Stimulated activated CD8-positive, alpha-beta memory T cell treated with anti-CD3 and anti-CD28 coated beads, Interleukin-12 subunit alpha, Interleukin-12 subunit beta, amount 100 ng/mL, for 24 hours (primary cell): ENCODE data around the gene IFNAR2.

Experiments used
- DNase-seq: peaks from one replicate; pipeline ENCODE4 v3.0.0-alpha.2; 2020; ENCODE audit errors: extremely low read depth

The IFNAR2 gene

DNA sequence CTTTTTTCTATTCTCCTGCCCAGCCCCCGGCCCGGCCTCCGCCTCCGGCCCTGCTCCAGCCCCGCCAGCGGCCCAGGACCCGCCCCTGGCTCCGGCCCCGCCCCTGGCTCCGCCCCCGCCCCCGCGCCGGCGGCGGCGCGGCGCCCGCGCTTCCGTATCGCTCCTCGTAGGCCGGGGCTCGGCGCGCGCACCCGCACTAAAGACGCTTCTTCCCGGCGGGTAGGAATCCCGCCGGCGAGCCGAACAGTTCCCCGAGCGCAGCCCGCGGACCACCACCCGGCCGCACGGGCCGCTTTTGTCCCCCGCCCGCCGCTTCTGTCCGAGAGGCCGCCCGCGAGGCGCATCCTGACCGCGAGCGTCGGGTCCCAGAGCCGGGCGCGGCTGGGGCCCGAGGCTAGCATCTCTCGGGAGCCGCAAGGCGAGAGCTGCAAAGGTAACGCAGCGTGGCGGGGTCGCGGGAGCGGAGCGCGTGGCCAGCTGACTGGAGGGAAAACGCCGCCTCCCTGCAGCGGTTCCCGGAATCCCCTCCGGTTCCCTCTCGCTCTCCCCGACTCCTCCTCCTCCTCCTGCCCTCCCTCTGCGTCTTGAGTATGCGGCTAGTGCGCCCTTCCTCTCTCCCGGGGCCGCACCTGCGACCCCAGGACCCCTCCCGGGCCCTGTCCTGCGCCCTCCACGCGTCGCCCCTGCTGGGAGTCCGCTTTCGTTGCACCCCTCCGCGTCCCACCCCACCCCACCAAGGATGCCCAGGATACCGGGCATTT is at the start of gene IFNAR2:
Gene IFNAR2 (plus strand): TSS at position 155 of the 761 bp plus-strand sequence. CDS start 11,985 bp downstream, outside the sequence.
- no peak for DNase-seq

DNA sequence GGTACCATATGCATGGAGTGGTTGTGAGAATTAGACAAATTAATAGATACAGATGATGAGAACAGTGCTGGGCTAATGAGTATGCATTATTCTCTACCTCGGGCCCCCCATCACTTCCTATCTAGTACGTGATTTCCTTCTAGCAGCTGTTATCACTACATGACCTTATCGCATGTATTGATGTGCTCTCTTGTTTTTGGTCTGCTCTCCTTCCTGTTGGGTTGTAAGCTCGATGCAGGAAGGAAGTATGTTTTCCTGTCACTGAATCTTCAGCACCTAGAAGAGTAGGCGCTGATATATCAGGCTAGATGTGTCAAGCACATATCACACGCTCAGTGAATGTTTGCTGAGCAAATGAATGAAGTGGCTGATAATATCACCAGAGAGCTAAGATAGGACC is 43.9 kb upstream of the IFNAR2 start:
- no peak for DNase-seq

DNA sequence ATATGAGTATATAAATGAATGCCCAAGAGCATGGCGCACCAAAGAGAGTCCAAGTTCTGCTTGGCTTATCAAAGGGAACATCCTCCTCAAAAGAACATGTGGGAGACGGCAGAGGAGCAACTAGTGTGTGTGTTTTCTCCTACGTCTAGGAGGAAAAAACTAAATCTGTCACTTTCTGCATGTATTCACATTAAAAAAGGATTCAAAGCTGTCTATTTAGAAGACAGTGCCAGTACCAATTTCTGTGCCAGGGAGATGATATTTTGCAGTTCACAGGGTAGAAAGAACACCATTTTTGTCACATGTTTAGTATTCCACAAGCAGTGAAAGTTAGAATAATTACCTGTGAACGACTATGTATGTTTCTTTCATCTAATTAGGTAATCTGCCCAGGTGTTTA is 42.5 kb upstream of the IFNAR2 start:
- DNase-seq = no peak

DNA sequence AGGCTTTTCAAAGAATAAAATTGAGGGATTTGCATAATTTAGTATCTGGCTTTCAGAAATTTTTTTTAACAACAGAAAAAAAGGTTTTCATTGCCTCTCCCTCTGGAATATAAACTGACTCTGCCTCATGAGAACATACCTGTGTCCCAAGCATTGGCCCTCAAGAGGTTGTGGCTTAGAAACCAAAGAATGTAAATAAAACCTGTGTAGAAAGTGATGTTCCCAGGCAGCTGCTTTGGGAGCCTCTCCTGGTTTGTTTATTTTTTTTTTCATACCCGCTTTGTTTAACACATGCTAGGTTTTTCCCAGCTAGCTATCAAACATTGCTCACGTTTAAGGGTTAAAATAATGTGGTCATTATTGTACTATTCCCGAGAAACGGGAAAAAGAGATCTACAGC is 40.5 kb upstream of the IFNAR2 start:
- DNase-seq = no peak

- DNase-seq = no peak
Observed at GRCh38 chr21:33189824-33190223, 39.9 kb upstream of the IFNAR2 start.

GRCh38 chr21:33196941-33197374 is 32.8 kb upstream of the IFNAR2 start:
- DNase-seq = no peak

DNA sequence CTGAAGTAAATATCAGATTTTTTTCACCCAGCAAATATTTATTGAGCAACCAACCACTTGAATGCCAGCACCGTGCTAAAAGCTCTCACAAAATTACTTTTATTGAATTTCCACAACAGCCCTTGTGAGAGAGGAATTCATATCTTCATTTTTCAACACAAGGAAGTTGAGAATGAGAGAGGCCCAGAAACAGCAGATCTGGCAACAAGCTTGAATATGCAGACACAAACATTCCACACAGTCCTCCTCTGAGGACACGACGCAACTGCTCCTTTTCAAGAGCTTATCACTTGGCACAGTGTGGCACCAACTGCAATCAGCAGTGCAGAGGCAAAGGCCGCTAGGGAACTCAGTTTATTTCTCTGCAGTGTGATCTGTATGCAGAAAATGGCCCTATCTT is 32.2 kb upstream of the IFNAR2 start:
- no peak for DNase-seq

- DNase-seq = no peak
Observed at GRCh38 chr21:33198346-33199099, 31.2 kb upstream of the IFNAR2 start.

DNA sequence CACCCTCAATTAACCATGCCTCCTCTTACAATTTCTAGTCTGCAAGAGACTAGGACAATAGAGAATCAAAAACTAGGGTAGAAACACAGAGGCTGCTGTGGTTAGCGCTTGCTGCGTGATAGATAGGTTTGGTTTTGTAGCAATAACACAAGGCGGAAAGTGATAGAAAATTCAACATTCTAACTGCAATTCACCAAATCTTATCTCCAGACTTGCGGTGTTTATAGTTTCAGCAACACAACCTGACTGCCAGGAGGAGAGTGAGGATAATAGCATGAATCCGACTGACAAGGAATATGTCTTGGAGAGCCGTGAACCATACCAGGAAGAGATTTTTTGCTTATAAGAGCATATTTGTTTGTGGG is 30.7 kb upstream of the IFNAR2 start:
- DNase-seq = no peak

DNA sequence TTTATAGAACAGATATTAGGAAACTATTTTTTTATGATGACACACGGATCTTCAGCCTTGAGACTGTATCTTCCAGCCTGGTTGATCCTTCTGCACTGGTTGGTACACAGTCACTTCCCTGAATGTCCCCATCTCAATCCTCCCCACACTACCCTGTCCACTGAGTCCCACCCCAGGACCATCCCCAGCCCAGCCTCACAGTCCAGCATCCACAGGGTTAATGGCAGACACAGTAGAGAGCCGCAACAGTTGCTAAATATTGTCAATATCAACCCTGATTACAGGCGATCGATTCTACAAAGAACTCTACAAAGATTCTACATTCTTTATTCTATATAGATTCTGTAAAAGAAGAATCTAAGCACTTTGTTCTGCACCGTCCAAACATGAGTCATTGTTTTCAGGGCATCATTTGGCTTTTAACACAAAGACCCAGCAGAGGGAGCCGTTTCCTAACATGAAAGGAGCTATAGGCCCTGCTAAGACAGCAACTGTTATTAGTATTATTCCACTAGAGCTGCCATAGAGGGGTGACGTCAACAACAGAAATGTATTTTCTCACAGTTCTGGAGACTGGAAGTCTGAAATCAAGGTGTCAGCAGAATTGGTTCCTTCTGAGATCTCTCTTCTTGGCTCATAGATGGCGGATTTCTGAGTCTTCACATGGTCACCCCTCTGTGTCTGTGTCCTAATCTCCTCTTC is 30.1 kb upstream of the IFNAR2 start:
- peak; percentile 36 for DNase-seq

DNA sequence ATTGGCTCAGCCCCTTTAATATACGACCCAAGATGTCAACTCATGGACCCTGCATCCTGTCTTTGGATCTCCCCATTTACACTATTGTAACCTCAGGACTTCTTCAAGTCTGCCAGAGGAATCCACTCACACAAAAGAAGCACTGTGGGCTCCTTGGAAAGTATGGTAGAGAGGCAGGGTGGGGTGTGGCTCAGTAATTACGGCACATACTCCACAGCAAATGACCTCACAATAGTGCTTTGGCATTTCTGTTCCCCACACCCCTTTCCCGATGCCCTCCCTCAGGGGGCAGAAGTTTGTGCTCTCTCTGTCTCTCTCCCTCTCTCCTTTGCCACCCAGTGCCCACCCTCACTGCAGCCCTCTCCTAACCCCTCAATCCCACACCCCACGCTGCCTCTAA is 27.8 kb upstream of the IFNAR2 start:
- no peak for DNase-seq

DNA sequence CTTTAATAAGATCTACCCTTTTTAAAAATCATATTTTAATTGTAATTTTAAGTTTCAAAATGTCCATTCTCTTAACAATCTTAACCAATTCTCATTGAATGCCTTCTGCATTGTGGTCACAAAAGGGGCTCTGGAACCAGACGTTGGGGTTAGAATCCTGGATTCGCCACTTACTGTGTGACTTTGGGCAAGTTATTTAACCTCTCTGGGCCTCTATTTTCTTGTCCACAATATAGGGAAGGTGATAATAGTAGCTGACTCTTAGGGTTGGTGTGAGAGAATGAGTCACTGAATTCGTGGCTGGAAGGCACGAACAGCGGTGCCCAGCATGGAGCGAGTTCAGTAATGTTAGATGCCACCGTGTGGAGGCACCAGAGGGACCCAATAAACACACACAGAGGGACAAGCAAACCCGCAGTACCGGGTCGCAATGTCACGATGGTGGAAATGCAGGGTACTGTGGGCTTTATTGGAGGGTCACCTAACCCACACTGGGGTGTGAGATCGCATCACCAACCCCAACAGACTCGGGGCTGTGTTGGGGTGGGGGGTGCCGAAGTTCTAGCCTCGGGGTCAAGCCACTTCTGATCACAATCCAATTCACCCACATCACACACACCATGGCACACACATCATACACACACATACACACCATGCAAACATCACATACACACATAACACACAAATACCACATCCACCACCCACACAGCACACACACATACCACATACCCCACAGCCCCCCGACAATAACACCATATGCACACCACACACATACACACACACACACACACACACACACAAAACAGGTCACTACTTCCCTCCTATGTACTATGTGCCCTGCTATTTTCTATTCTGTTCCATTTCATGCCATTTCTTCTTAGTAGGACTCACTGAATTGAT is 27.0 kb upstream of the IFNAR2 start:
- no peak for DNase-seq

DNA sequence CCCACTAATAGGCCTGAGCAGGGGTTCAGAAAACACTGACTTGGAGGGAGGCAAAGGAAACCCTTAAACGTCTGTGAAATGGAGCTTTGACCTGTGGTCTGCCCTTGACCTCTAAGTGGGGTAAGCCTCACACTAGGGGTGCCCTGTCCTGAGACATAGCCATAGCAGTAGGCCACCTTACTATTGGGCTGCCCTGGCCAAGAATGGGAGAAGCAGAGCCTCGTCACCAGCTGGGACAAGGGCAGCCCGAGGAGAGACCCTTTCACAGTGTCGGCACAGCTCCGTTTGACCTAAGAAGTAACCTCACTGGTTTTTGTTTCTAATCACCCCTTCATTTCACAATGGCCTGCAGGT is 26.4 kb upstream of the IFNAR2 start:
- DNase-seq = no peak

DNA sequence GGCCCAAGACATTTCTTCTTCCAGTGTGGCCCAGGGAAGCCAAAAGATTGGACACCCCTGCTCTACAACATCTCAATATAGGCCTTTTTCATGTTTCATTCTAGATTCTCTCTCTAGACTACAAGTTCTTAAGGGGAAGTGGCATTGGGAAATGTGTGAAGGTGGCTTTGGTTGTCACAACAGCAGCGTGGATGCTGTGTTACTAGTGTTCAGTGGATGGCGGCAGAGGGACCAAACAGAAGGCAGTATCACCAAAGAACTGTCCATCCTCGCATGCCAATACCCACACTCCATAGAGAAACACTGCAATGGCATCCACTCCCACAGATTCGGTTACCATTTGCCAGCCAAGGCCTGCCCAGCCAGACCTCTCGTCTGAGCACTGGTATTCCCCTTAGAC is 24.3 kb upstream of the IFNAR2 start:
- DNase-seq = no peak

DNA sequence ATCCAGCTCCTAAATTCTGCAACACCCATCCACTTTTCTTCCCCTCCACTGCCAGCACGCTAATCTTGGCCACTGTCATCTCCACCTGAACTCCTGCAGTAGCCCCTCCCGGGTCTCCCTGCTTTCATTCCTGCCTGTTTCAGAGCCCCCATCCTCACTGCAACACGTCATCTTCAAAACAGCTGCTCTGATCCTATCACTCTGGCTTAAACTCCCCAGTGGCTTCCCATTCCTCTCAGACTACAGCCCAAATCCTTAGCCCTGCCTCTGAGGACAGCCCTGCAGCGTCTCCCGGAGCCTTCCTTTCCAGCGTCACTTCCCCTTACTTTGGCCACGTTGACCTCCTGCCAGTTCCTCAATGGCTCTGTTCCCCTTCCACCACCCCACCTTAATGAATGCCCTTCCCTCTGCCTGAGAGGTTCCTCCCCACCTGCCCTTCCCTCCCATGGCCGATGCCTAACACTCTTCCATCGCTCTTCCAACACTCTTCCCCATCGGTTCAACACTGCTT is 22.9 kb upstream of the IFNAR2 start:
- no peak for DNase-seq

DNA sequence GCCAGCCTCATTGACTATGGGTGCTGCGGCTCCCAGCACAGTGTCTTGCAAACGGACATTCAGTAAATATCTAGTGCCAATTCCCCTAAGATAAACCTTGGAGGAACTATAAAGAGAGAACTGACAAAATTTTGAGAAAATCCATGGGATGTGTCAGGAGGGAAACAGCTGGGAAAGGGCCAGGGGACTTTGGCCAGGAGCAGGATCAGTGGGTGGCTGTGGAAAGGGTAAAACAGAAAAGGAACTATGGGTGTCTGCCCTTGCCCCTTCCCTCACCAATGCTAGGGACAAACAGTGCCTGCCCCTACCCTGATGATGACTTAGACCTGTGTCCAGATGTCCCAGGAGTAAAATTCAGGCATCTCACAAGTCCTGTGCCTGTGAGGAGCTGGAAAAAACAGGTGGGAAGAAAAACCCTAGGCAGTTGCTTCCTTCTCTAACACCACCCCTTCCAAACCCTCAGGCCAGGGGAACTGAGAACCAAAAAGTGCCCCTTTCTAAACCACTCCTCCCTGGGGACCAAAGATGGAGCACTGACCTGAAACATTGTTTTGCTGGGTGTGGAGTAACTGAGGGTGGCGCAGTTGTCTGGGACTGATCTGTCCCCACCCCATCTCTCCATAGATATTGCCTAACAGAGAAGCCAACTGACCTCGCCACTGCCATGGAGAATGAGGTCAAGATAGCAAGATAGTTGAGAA is 22.1 kb upstream of the IFNAR2 start:
- DNase-seq = no peak

DNA sequence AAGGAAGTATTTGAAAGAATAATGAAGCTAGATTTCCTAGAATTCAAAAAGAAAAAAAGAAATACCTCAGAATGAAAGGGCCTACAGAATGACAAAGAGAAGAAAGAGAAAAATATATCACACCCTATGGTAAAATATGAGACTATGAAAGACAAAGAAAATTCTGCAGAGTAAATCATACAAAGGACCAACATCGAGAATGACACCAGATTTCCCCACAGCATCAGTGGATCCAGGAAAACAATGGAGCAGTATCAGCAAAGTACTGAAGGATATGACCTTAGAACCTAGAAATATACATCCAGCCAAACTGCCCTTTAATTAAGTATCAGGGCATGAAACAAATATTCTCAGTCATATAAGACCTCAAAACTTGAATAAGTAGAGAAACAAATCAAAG is 21.2 kb upstream of the IFNAR2 start:
- no peak for DNase-seq

GRCh38 chr21:33211305-33211704 is 18.4 kb upstream of the IFNAR2 start:
- DNase-seq = no peak

DNA sequence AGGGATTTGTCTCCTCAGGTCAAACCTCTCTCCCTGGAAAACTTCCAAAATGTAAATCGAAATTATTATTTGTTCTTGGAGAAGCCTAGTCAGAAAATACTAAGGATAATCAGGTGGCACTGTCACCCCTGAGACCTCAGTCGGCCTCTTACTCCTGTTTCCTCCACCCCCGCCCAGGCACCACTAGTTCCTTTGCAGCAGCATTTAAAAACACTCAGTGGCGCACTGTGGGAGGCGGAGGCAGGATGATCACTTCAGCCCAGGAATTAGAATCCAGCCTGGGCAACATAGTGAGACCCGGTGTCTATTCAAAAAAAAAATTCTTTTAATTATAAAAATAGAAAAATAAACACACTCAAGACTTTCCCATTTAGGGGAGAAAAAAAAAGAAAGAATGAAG is 18.0 kb upstream of the IFNAR2 start:
- DNase-seq = no peak

DNA sequence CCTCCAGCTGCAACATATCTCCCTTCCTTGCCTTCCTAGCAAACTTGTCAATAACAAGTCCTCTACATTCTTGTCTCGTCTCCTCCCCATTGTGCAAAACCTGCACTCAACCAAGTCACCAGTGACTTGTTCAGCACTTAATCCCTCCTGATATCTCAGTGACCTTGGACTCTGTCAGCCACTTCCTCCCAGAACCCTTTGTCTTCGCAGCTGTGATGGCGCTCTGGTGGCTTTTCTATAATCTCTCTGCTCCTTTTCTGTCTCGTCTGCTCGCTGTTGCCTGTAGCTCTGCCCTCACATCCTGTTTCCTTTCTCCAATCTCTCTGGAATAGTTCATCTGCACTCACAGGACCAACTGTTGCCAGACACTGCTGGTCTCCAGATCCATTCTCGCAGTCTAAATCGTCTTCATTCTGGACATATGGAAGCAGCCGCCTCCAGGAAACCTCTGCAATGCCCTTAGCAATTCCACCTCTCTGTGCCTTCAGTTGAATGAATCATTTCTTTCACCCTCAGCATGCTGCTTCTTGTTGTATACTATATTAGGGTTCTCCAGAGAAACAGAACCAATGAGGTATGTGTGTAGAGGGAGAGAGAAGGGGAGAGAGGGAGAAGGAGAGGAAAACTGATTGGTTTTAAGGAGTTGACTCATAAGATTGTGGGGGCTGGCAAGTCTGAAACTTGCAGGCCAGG is 17.4 kb upstream of the IFNAR2 start:
- no peak for DNase-seq
